Astrocyte of the cerebellum (primary cell): ENCODE data around the gene OR2D3.
"Not testable (repeated sequence)": the region's sequence is repeated elsewhere in the genome, so short reads cannot be mapped to it uniquely, and the experiment has no call there.

Source experiments
- DNase-seq: peaks from one replicate; pipeline ENCODE4 v3.0.0-alpha.2; 2011; ENCODE audit warnings: low read depth
- H3K4me3 ChIP-seq: 2 replicates; pipeline ENCODE4 v1.5.1; 2011; ENCODE audit warnings: mild to moderate bottlenecking, low read depth, low read length, moderate library complexity
- CTCF ChIP-seq: IDR thresholded peaks from 2 replicates; pipeline ENCODE4 v1.5.1; 2012; ENCODE audit warnings: low read length, low read depth, moderate library complexity, mild to moderate bottlenecking; ENCODE audit errors: missing control alignments
- in situ Hi-C: cut with HindIII; loops from 2 replicates; pipeline ENCODE4 v1.10.0; 2017; ENCODE audit warnings: low sequenced_read_pairs

OR2D3 gene

GRCh38 chr11:6900327-6900999 is 20.3 kb upstream of the OR2D3 start:
- DNase-seq = no peak
- TF ChIP-seq CTCF = no peak
- no peak overlapping the region for H3K4me3 ChIP-seq
- in situ Hi-C loops = no loop called here

DNA sequence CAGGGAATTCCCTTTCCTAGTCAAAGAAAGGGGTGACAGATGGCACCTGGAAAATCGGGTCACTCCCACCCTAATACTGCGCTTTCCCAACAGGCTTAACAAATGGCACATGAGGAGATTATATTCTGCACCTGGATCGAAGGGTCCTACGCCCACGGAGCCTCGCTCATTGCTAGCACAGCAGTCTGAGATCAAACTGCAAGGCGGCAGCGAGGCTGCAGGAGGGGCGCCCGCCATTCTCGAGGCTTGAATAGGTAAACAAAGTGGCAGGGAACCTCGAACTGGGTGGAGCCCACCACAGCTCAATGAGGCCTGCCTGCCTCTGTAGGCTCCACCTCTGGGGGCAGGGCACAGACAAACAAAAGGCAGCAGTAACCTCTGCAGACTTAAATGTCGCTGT is 16.0 kb upstream of the OR2D3 start:
- in situ Hi-C loops, H3K4me3 ChIP-seq, DNase-seq: not testable (repeated sequence)

DNA sequence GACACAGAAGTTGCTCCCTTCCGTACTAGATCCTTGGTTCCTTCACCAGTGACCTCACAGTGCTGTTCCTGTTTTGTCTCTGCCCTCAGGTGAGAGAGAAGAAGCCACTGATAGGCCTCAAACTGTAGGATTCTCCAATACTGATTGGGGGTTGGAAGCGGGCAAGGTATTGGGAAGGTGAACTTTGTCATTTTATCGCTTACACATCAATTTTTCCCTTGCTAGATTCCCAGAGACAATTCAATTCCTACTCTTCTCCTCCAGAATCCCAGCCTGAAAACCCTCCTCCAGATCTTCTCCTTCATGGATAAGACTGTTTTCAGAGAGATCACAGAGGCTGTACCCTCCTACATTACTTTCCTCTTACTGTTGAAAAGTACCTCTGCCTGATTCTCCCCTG is 9.4 kb upstream of the OR2D3 start:
- in situ Hi-C loops = no loop called here
- H3K4me3 ChIP-seq = no peak overlapping the region
- no peak for DNase-seq
- no peak for TF ChIP-seq CTCF

GRCh38 chr11:6911948-6912347 is 8.9 kb upstream of the OR2D3 start:
- in situ Hi-C loops = no loop called here
- TF ChIP-seq CTCF = no peak
- DNase-seq = no peak
- no peak overlapping the region for H3K4me3 ChIP-seq

DNA sequence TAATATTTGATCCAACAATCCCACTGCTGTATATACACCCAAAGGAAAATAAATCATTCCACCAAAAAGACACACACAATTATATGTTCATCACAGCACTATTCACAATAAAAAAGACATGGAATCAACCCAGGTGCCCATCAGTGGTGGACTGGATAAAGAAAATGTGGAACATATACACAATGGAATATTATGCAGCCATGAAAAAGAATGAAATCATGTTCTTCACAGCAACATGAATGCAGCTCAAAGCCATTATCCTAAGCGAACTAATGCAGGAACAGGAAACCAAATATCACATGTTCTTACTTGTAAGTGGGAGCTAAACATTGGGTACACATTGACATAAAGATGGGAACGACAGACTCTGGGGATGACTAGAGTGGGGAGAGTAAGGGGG is 1.1 kb upstream of the OR2D3 start:
- in situ Hi-C loops = no loop called here
- no peak for DNase-seq
- TF ChIP-seq CTCF = no peak
- H3K4me3 ChIP-seq = no peak overlapping the region

GRCh38 chr11:6925007-6925577 is 4.3 kb downstream of the OR2D3 start:
- in situ Hi-C loops = no loop called here
- no peak for DNase-seq
- no peak for TF ChIP-seq CTCF
- no peak overlapping the region for H3K4me3 ChIP-seq

- in situ Hi-C loops = no loop called here
- peak overlapping the region; percentile 87 for H3K4me3 ChIP-seq
- no peak for TF ChIP-seq CTCF
- no peak for DNase-seq
Measured at GRCh38 chr11:6925636-6926207, 4.9 kb downstream of the OR2D3 start.
